Brain microvascular endothelial cell (primary cell): ENCODE results near the gene NME5.

Experiments used
- DNase-seq: peaks from one replicate; pipeline ENCODE4 v3.0.0-alpha.2; 2020
- H3K27ac ChIP-seq: fragments of 250-450 bp; sonication (Bioruptor Pico); 2 replicates; pipeline ENCODE4 v1.5.1; 2020; ENCODE audit warnings: mild to moderate bottlenecking, moderate library complexity
- H3K27me3 ChIP-seq: fragments of 250-450 bp; sonication (Bioruptor Pico); replicated peaks from 2 replicates; pipeline ENCODE4 v1.5.1; 2020; ENCODE audit warnings: mild to moderate bottlenecking
- H3K36me3 ChIP-seq: fragments of 250-450 bp; sonication (Bioruptor Pico); replicated peaks from 2 replicates; pipeline ENCODE4 v1.5.1; 2020; ENCODE audit warnings: mild to moderate bottlenecking
- H3K4me3 ChIP-seq: 2 replicates; pipeline ENCODE4 v1.5.1; 2011; ENCODE audit warnings: low read depth, mild to moderate bottlenecking, control low read depth, low read length, moderate library complexity
- CTCF ChIP-seq: IDR thresholded peaks from 2 replicates; pipeline ENCODE4 v1.5.1; 2011; ENCODE audit warnings: low read depth, mild to moderate bottlenecking, moderate library complexity, low read length, control low read depth, inconsistent platforms; ENCODE audit errors: missing control alignments
- in situ Hi-C: cut with HindIII; loops from 2 replicates; pipeline ENCODE4 v1.10.0; 2017; ENCODE audit warnings: low sequenced_read_pairs, low pct_ligation_motif_present

Gene NME5

GRCh38 chr5:138180183-138180782 lies 41.1 kb upstream of the NME5 start:
- DNase-seq = peak; percentile 54

GRCh38 chr5:138179277-138179857 lies 40.1 kb upstream of the NME5 start:
- no peak for DNase-seq
- Histone ChIP-seq H3K4me3 (peak overlapping the region; percentile 98), H3K27ac (no peak overlapping the region), H3K27me3 (no peaks in the 10 kb centered on the region), H3K36me3 (peaks cover 15% of the 10 kb centered on the region)
- in situ Hi-C loops = no loop called here
- no peak for TF ChIP-seq CTCF

More at GRCh38 chr5:138180183-138180782, 41.1 kb upstream of the NME5 start:
- H3K4me3 ChIP-seq = peak overlapping the region; percentile 98
- no peaks in the 10 kb centered on the region for H3K27me3 ChIP-seq
- peaks cover 12% of the 10 kb centered on the region for H3K36me3 ChIP-seq
- TF ChIP-seq CTCF = peak; percentile 57
- no peak overlapping the region for H3K27ac ChIP-seq
- in situ Hi-C loops = no loop called here

GRCh38 chr5:138178516-138179276 lies 39.5 kb upstream of the NME5 start, which contains the start of the genes BRD8 and KIF20A:
Gene BRD8 (minus strand): TSS chr5:138178630. CDS start chr5:138178614, 16 bp downstream.
Gene KIF20A (plus strand): TSS chr5:138179112. CDS start chr5:138179681, 569 bp downstream.
- no peak for TF ChIP-seq CTCF
- Histone ChIP-seq H3K36me3 (peaks cover 16% of the 10 kb centered on the region), H3K27ac (peak within 1 kb of the TSS; percentile 83), H3K27me3 (no peaks in the 10 kb centered on the region), H3K4me3 (peak within 1 kb of the TSS; percentile 98)
- in situ Hi-C loops = no loop called here
- DNase-seq = peak; percentile 98

GRCh38 chr5:138177941-138178515 lies 38.8 kb upstream of the NME5 start:
- peaks cover 13% of the 10 kb centered on the region for H3K36me3 ChIP-seq
- TF ChIP-seq CTCF = no peak
- H3K27me3 ChIP-seq = no peaks in the 10 kb centered on the region
- in situ Hi-C loops = no loop called here
- H3K4me3 ChIP-seq = peak overlapping the region; percentile 98
- peak; percentile 28 for DNase-seq
- peak overlapping the region; percentile 83 for H3K27ac ChIP-seq

- TF ChIP-seq CTCF = no peak
- Histone ChIP-seq H3K4me3 (no peak overlapping the region), H3K36me3 (peaks cover 74% of the 10 kb centered on the region), H3K27ac (no peak overlapping the region), H3K27me3 (no peaks in the 10 kb centered on the region)
- in situ Hi-C loops = no loop called here
- no peak for DNase-seq
Measured at GRCh38 chr5:138170299-138170698, 31.1 kb upstream of the NME5 start.
